ENCODE results near the gene IGSF21.

DNA sequence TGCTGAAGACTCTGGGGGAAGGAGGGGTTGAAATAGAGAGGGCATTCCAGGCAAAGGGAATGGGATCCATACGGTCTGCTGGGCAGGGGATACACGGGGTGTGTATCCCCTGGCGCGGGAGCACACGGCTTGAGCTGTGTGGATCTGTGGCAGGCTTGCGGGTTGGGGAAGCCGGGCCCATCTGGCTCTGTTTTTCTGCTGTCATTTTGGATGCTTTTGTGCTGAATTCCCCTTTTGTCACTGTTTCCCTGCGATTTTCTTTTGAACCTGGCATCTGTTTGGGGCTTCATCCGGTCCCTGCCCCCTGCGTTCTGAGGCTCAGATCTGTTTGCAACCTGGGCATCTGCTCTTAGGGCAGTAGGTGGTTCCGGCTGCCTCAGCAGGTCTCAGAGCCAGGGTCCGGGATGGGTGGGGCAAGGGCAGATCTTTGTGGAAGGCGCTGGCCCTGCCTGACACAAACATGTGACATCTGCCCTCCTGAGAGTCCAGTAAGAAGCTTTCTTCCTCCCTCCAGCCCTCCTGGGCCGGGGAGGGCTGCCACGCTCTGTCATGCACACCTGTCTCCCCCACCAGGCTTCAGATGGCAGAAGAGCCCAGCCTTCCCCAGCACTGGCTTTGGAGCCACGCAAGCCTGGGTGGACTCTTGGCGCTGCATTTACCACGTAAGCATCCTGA, 84.0 kb downstream of the IGSF21 start:
- TF ChIP-seq CTCF (IDR thresholded peaks at IDR 0.05; ENCODE audit: low read depth, low read length), result no peak
- TF ChIP-seq EZH2phosphoT487 (IDR thresholded peaks at IDR 0.05; ENCODE audit: low read depth), result no peak

Data from OCI-LY3 (cell line).